Measurements from ENCODE around the gene LONRF2.

LONRF2 gene

DNA sequence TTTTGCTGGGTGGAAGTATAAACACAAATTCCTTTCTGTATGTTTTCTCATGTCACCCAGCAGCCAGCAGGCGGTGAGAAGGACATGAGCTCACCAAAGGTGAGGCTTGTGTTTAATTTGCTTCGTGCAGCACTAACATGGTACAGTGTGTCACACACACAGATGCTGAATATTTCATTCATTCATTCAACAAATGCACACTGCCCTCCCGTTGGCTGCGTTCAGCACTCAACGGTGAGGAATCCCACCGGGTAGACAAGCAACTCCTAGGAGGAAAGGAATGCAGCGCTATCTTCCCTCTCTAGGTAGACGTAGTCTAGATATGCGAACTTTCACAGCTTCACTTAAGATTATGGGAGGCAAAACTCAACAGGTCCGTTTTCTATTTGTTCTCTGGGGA, 85.1 kb downstream of the LONRF2 start:
- H3K4me3 Mint-ChIP-seq = no peak overlapping the region
- peaks cover 11% of the 10 kb centered on the region for H3K4me1 Mint-ChIP-seq (ENCODE audit: low read depth)
- H3K36me3 Mint-ChIP-seq (ENCODE audit: low read depth) = no peaks in the 10 kb centered on the region
- no peak overlapping the region for H3K27ac Mint-ChIP-seq
- no peak for DNase-seq (ENCODE audit: low spot score)
- peaks cover 16% of the 10 kb centered on the region for H3K27me3 Mint-ChIP-seq (ENCODE audit: low read depth)
- no peaks in the 10 kb centered on the region for H3K9me3 Mint-ChIP-seq

DNA sequence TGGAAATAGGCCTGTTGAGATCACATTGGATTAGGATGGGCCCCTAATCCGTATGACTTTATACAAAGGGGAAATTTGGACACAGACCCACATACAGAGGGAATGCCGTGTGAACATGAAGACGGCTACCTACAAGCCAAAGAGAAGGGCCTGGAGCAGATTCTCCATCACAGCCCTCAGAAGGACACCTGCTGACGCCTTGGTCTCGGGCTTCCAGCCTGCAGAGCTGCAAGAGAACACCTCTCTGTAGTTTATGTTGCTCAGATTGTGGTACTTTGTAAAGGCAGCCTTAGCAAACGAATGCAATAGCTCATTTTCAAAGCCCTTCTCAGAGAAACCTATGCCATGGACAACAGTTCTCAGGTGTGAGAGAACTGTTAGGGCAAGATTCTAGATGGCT, 86.1 kb downstream of the LONRF2 start:
- DNase-seq (ENCODE audit: low spot score) = no peak
- H3K36me3 Mint-ChIP-seq (ENCODE audit: low read depth) = no peaks in the 10 kb centered on the region
- no peak overlapping the region for H3K27ac Mint-ChIP-seq

DNA sequence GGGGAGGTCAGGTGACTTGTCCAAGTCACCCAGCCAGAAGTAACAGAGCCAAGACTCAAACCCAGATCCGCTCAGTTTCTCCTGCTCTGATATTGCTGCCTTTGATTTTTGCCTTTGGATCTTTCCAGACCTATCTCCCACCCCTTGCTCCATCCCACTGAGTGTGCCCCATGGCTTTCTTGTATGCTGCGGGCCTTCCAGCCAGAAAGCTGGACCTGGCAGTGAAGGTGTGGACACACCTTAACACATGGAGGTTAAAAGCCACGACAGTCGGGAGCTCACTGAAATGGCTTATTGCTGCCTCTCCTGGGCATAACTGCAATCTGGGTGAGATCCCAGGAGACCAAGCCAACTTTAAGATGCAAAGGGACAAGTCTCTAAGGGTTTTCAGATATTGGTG, 86.7 kb downstream of the LONRF2 start:
- no peak overlapping the region for H3K27ac Mint-ChIP-seq
- no peaks in the 10 kb centered on the region for H3K36me3 Mint-ChIP-seq (ENCODE audit: low read depth)
- H3K4me3 Mint-ChIP-seq = no peak overlapping the region
- peaks cover 21% of the 10 kb centered on the region for H3K27me3 Mint-ChIP-seq (ENCODE audit: low read depth)
- no peak for DNase-seq (ENCODE audit: low spot score)
- H3K4me1 Mint-ChIP-seq (ENCODE audit: low read depth) = peaks cover 11% of the 10 kb centered on the region
- H3K9me3 Mint-ChIP-seq = no peaks in the 10 kb centered on the region

More for the DNA sequence above, 86.1 kb downstream of the LONRF2 start:
- Mint-ChIP-seq H3K9me3 (no peaks in the 10 kb centered on the region), H3K27me3 (ENCODE audit: low read depth) (peaks cover 17% of the 10 kb centered on the region), H3K4me3 (no peak overlapping the region), H3K4me1 (ENCODE audit: low read depth) (peaks cover 11% of the 10 kb centered on the region)

DNA sequence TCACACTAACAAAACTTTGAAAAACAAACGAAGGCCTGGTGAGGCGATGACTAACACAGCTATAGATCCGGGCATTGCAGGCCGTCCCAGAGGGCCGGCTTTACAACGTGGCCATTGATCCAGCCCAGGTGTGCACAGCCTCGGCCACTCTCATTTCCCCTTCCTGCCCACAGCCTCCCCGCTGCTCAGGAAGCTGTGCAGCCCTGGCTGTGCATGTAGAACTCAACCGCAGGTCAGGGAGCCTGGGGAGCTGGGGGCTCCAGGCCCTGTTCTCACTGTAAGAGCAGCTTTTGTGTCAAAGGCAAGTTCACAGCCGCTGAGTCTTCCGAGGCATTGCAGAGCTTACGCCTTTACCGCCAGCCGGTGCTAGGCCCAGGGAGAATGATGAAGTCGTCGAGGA, 87.2 kb downstream of the LONRF2 start:
- H3K4me1 Mint-ChIP-seq (ENCODE audit: low read depth) = peaks cover 11% of the 10 kb centered on the region
- H3K27ac Mint-ChIP-seq = no peak overlapping the region
- H3K36me3 Mint-ChIP-seq (ENCODE audit: low read depth) = no peaks in the 10 kb centered on the region
- H3K9me3 Mint-ChIP-seq = no peaks in the 10 kb centered on the region
- peak overlapping the region; percentile 19 for H3K4me3 Mint-ChIP-seq
- no peak for DNase-seq (ENCODE audit: low spot score)
- H3K27me3 Mint-ChIP-seq (ENCODE audit: low read depth) = peaks cover 21% of the 10 kb centered on the region

- Mint-ChIP-seq H3K4me1 (ENCODE audit: low read depth) (peaks cover 11% of the 10 kb centered on the region), H3K4me3 (no peak overlapping the region), H3K27ac (no peak overlapping the region), H3K9me3 (no peaks in the 10 kb centered on the region), H3K36me3 (ENCODE audit: low read depth) (no peaks in the 10 kb centered on the region), H3K27me3 (ENCODE audit: low read depth) (peaks cover 21% of the 10 kb centered on the region)
- DNase-seq (ENCODE audit: low spot score) = no peak
These were observed 88.2 kb downstream of the LONRF2 start for GRCh38 chr2:100234141-100234540.

DNA sequence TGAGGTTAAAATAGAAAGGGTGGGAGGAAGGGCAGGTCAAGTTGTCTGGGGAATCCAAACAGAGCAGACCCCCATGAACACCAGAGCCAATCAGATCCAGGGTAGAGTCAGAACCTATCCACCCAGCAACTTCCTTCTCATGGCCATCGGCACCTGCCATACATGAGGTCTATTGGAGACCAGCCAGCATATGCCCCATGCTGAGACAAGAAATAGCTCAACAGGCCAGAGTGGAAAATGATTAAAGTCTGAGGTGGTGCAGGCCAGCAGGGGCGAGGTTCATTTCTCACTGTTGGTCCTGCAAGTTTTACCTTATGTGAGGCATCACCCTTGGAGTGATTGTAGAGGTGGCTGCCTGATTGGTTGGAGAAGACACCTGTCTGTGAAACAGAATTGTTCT, 89.2 kb downstream of the LONRF2 start:
- Mint-ChIP-seq H3K9me3 (no peaks in the 10 kb centered on the region), H3K36me3 (ENCODE audit: low read depth) (no peaks in the 10 kb centered on the region), H3K4me1 (ENCODE audit: low read depth) (peaks cover 11% of the 10 kb centered on the region), H3K27ac (no peak overlapping the region), H3K27me3 (ENCODE audit: low read depth) (peaks cover 21% of the 10 kb centered on the region), H3K4me3 (no peak overlapping the region)
- no peak for DNase-seq (ENCODE audit: low spot score)

DNA sequence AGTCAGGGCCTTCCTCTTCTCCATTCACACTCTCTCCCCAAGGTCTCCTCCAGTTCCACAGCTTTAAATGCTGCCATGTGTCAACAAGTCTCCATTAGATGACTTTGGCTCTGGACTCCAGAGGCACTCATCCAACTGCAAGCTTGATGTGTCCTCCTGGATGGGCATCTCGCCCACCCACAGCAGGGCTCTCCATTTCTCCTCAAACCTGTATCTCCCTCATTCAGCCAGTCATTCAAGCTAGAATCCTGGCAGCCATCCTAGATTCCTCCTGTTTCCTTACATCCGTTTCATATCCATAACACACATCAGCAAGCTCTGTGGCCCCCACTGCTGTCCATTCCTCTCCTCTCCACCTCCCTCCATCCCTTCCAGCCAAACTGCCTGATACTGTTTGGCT, 91.5 kb downstream of the LONRF2 start:
- Mint-ChIP-seq H3K27me3 (ENCODE audit: low read depth) (peaks cover 10% of the 10 kb centered on the region), H3K36me3 (ENCODE audit: low read depth) (no peaks in the 10 kb centered on the region), H3K9me3 (no peaks in the 10 kb centered on the region), H3K4me1 (ENCODE audit: low read depth) (peaks cover 11% of the 10 kb centered on the region), H3K27ac (no peak overlapping the region), H3K4me3 (no peak overlapping the region)
- DNase-seq (ENCODE audit: low spot score) = no peak

DNA sequence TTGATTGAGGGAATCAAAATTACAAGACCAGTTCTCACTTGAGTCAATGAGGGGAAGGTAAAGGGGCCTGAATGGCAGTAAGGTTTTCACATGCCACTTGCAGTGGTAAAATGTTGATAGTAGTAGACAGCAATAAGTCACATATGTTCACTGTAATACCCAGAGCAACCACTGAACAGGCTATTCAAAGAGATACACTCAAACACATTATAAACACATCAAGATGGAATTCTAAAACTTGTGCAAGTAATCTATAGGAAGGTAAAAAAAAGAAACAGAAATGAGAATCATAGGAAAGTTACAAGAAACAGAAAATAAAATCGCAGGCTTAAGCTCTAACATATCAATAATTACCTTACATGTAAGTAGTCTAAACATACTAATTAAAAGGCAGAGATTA, 93.3 kb downstream of the LONRF2 start:
- Mint-ChIP-seq H3K27me3 (ENCODE audit: low read depth) (peaks cover 17% of the 10 kb centered on the region), H3K4me1 (ENCODE audit: low read depth) (no peaks in the 10 kb centered on the region), H3K36me3 (ENCODE audit: low read depth) (no peaks in the 10 kb centered on the region), H3K27ac (no peak overlapping the region), H3K9me3 (no peaks in the 10 kb centered on the region), H3K4me3 (no peak overlapping the region)
- DNase-seq (ENCODE audit: low spot score) = no peak

GRCh38 chr2:100228415-100228814, 93.9 kb downstream of the LONRF2 start:
- Mint-ChIP-seq H3K36me3 (ENCODE audit: low read depth) (no peaks in the 10 kb centered on the region), H3K27ac (no peak overlapping the region), H3K27me3 (ENCODE audit: low read depth) (peaks cover 15% of the 10 kb centered on the region), H3K9me3 (no peaks in the 10 kb centered on the region), H3K4me3 (no peak overlapping the region), H3K4me1 (ENCODE audit: low read depth) (no peaks in the 10 kb centered on the region)
- no peak for DNase-seq (ENCODE audit: low spot score)

GRCh38 chr2:100224988-100225710, 97.2 kb downstream of the LONRF2 start:
- Mint-ChIP-seq H3K27ac (no peak overlapping the region), H3K9me3 (peaks cover 4% of the 10 kb centered on the region), H3K4me3 (no peak overlapping the region), H3K4me1 (ENCODE audit: low read depth) (no peaks in the 10 kb centered on the region), H3K27me3 (ENCODE audit: low read depth) (peaks cover 17% of the 10 kb centered on the region), H3K36me3 (ENCODE audit: low read depth) (no peaks in the 10 kb centered on the region)
- DNase-seq (ENCODE audit: low spot score) = no peak

DNA sequence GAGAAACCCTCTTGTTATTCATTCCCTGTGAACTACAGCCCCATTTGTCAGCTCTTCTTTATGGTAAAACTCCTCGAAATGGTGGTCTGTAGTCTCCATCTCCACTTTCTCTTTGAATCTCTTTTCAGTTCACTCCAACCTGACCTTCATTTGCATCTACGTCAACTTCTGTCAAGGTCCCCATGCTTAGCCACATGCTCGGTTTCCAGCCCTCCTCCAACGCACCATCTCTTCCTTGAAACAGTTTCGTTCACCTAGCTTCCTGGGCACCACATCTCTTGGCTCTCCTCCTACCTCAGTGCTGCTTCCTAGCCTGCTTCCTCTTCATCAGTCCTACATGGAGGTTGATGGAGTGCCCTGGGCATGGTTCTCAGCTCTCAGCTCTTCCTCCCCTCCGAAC, 98.8 kb downstream of the LONRF2 start:
- H3K4me3 Mint-ChIP-seq = no peak overlapping the region
- no peak overlapping the region for H3K27ac Mint-ChIP-seq
- H3K27me3 Mint-ChIP-seq (ENCODE audit: low read depth) = peaks cover 17% of the 10 kb centered on the region
- H3K4me1 Mint-ChIP-seq (ENCODE audit: low read depth) = no peaks in the 10 kb centered on the region
- peaks cover 4% of the 10 kb centered on the region for H3K9me3 Mint-ChIP-seq
- no peaks in the 10 kb centered on the region for H3K36me3 Mint-ChIP-seq (ENCODE audit: low read depth)
- DNase-seq (ENCODE audit: low spot score) = no peak
